Heart left ventricle (tissue), 16 donors: ENCODE measurements around the gene EIF4E2. TPM values are rescaled to one million over a fixed set of nuclear protein-coding genes. Genes with fewer than 3 reads are reported as not detected.

Experiments
- ATAC-seq, 4 donors: fragments of 200-7000 bp; cut with Tn5 transposase; one replicate each; pipeline ENCODE4 v1.9.1; 2020 to 2022; ENCODE audit warnings: moderate library complexity in 4 of 4, mild to moderate bottlenecking in 3 of 4, moderate number of reproducible peaks in 1 of 4
- DNase-seq, 5 donors: peaks; one replicate each; pipeline ENCODE4 v3.0.0-alpha.2; 2020
- H3K27ac ChIP-seq, 12 donors: fragments of 200-600 bp; sonication (generic) in 4 of 12; one replicate each; pipeline versions ENCODE4 v1.5.0 to v1.8.0; 2016 to 2022; ENCODE audit warnings: mild to moderate bottlenecking in 2 of 12
- H3K27me3 ChIP-seq, 9 donors: fragments of 200-600 bp; sonication (generic) in 2 of 9; one replicate each; pipeline versions ENCODE4 v1.5.1 to v1.8.0; 2016 to 2022; ENCODE audit warnings: mild to moderate bottlenecking in 3 of 9
- H3K36me3 ChIP-seq, 9 donors: fragments of 200-600 bp; sonication (generic) in 2 of 9; one replicate each; pipeline versions ENCODE4 v1.5.0 to v1.8.0; 2018 to 2022; ENCODE audit warnings: mild to moderate bottlenecking in 2 of 9
- H3K4me1 ChIP-seq, 12 donors: fragments of 200-600 bp; sonication (generic) in 4 of 12; one replicate each; pipeline versions ENCODE4 v1.5.0 to v1.8.0; 2016 to 2022; ENCODE audit warnings: mild to moderate bottlenecking in 3 of 12
- H3K4me3 ChIP-seq, 12 donors: fragments of 200-600 bp; sonication (generic) in 4 of 12; one replicate each; pipeline versions ENCODE4 v1.5.0 to v1.8.0; 2017 to 2022; ENCODE audit warnings: mild to moderate bottlenecking in 9 of 12, moderate library complexity in 4 of 12
- H3K9me3 ChIP-seq, 12 donors: fragments of 200-600 bp; sonication (generic) in 4 of 12; one replicate each; pipeline versions ENCODE4 v1.5.0 to v1.8.0; 2016 to 2022; ENCODE audit warnings: mild to moderate bottlenecking in 1 of 12
- CTCF ChIP-seq, 12 donors: fragments of 200-600 bp; sonication (generic) in 4 of 12; IDR thresholded peaks; one replicate each; pipeline versions ENCODE4 v1.5.0 to v1.8.0; 2018 to 2022; ENCODE audit warnings: antibody characterized with exemption in 12 of 12, mild to moderate bottlenecking in 5 of 12
- POLR2A ChIP-seq, 2 donors: fragments of 450-650 bp; IDR thresholded peaks; one replicate each; pipeline ENCODE4 v1.6.1; 2017; ENCODE audit warnings: antibody characterized with exemption in 2 of 2, mild to moderate bottlenecking in 2 of 2, moderate library complexity in 2 of 2
- WGBS, 4 donors: extraction: QIAGEN DNeasy Blood & Tissue Kit in 2 of 4; methylation state at CpG; one replicate each; pipeline versions ENCODE4 v1.1.5 to v1.1.7; 2013 to 2018; 5-methylcytosine and 5-hydroxymethylcytosine counted together
- intact Hi-C, 10 donors: fragments of 100-400 bp; cut with DNase I; formaldehyde crosslinking; loops; one replicate each; pipeline versions ENCODE4 v1.11.1 to v1.14.2; 2022
- polyA plus RNA-seq, 2 donors: library from polyadenylated mRNA; stranded (reverse); fragments of 200-250 nt; gene quantifications; one replicate each; pipeline ENCODE4 v1.2.3, GENCODE V29; 2013
- total RNA-seq, 9 donors: library from RNA; depleted of rRNA in 2 of 9; stranded (reverse); fragments of >200 nt in 2 of 9; fragmentation: NEBNext Ultra II Directional in 3 of 9; extraction: Animal tissue kit (Norgen Biotek cat#: 25700) in 3 of 9; gene quantifications; one replicate each; pipeline versions ENCODE4 v1.1.0 to v1.2.4, GENCODE V29; 2016 to 2023
- donor health status: ischemic (EF 13 %, LVEDD 7.1; RV severe dilation, severe dysfunction).
- donor health status: healthy with polysubstance abuse.
- donor health status: DM: no; HTN: yes; CAD: no.
- donor health status: DM: no; HTN: no; CAD: no.
- donor health status: ischemic (EF 25% LVEDD 6.9; RV normal size, moderate dysfunction).
- donor health status: ischemic (EF 25% LVEDD 5.7; RV mildly dilated, moderate dysfunction).
- donor health status: healthy.
- donor health status: DM: yes; HTN: yes; CAD: no.
- donor health status: ischemic (EF 35%, LVEDD 5.7; RV mildly dilated, moderate dysfunction).
- donor health status: nonischemic (EF 11% LVEDD 7.7; RV severe dilation, severe dysfunction).
- donor health status: DM: yes; HTN: yes; CAD: no.
- donor health status: PGD.
- donor health status: ischemic (EF 29% LVEDD 5.4; RV normal size, mild dysfunction).
- donor health status: nonischemic (EF 23%, LVEDD 6.1; RV moderate dilation, normal function).

The EIF4E2 gene
- total and polyA plus RNA-seq, 11 donors = 15.3 to 54.0 (median 38.8) TPM

GRCh38 chr2:232542715-232543467 is 7.6 kb upstream of the EIF4E2 start:
- Histone ChIP-seq H3K4me1 (peaks cover 0 to 29% (median 0%) of the 10 kb centered on the region in 12 donors), H3K27ac (no peak overlapping the region), H3K27me3 (peaks cover 0 to 3% (median 0%) of the 10 kb centered on the region in 9 donors), H3K36me3 (peaks cover 0 to 13% (median 0%) of the 10 kb centered on the region in 9 donors), H3K9me3 (no peaks in the 10 kb centered on the region), H3K4me3 (no peak overlapping the region)
- peak in 1 of 5 donors; percentile 11 for DNase-seq
- intact Hi-C loops = no loop called here
- TF ChIP-seq POLR2A (IDR thresholded peaks at IDR 0.05) (no peak), CTCF (IDR thresholded peaks at IDR 0.05) (no peak)
- ATAC-seq = no peak
- 87 to 90% (median 89%) methylated on average over 16 to 20 of the region's 20 CpGs for WGBS, 4 donors

GRCh38 chr2:232543491-232543890 is 7.0 kb upstream of the EIF4E2 start:
- Histone ChIP-seq H3K27me3 (peaks cover 0 to 3% (median 0%) of the 10 kb centered on the region in 9 donors), H3K36me3 (peaks cover 0 to 13% (median 0%) of the 10 kb centered on the region in 9 donors), H3K27ac (no peak overlapping the region), H3K4me3 (no peak overlapping the region), H3K9me3 (peaks cover 0 to 5% (median 0%) of the 10 kb centered on the region in 12 donors), H3K4me1 (peaks cover 0 to 26% (median 0%) of the 10 kb centered on the region in 12 donors)
- DNase-seq (no peak), ATAC-seq (no peak)
- TF ChIP-seq CTCF (IDR thresholded peaks at IDR 0.05) = no peak
- TF ChIP-seq POLR2A (IDR thresholded peaks at IDR 0.05) = no peak
- 90 to 94% (median 91%) methylated on average over 14 of the region's 14 CpGs for WGBS, 4 donors
- intact Hi-C loops = no loop called here

GRCh38 chr2:232543928-232544631 is 6.4 kb upstream of the EIF4E2 start:
- DNase-seq = no peak
- H3K27ac ChIP-seq = no peak overlapping the region

More at GRCh38 chr2:232543928-232544631, 6.4 kb upstream of the EIF4E2 start:
- Histone ChIP-seq H3K27me3 (peaks cover 0 to 3% (median 0%) of the 10 kb centered on the region in 9 donors), H3K9me3 (peaks cover 0 to 11% (median 1%) of the 10 kb centered on the region in 12 donors), H3K36me3 (peaks cover 0 to 13% (median 0%) of the 10 kb centered on the region in 9 donors), H3K4me3 (no peak overlapping the region), H3K4me1 (peaks cover 0 to 26% (median 0%) of the 10 kb centered on the region in 12 donors)
- WGBS, 4 donors = 91 to 95% (median 92%) methylated on average over 15 to 19 of the region's 19 CpGs
- ATAC-seq = no peak
- TF ChIP-seq POLR2A (IDR thresholded peaks at IDR 0.05) (no peak), CTCF (IDR thresholded peaks at IDR 0.05) (no peak)
- intact Hi-C loops = no loop called here
